Femur (tissue), 1 donor: Measurements from ENCODE around the gene SEC61B.

Experiments used
- DNase-seq: peaks from one replicate; pipeline ENCODE4 v3.0.0-alpha.2; 2017

Gene SEC61B

GRCh38 chr9:99221621-99222415 lies at the start of gene SEC61B, which contains the start of gene ALG2:
Gene SEC61B, plus strand, starts transcription at chr9:99222282. Its CDS starts 82 bp downstream, at chr9:99222364.
Gene ALG2, minus strand, starts transcription at chr9:99221942. Its CDS starts 48 bp downstream, at chr9:99221894.
- peak; percentile 96 for DNase-seq

GRCh38 chr9:99173570-99174504 lies 48.2 kb upstream of the SEC61B start:
- no peak for DNase-seq

GRCh38 chr9:99176527-99177013 lies 45.5 kb upstream of the SEC61B start:
- no peak for DNase-seq

- no peak for DNase-seq
Observed at GRCh38 chr9:99177576-99178366, 44.3 kb upstream of the SEC61B start.

GRCh38 chr9:99178912-99179872 lies 42.9 kb upstream of the SEC61B start:
- no peak for DNase-seq

DNA sequence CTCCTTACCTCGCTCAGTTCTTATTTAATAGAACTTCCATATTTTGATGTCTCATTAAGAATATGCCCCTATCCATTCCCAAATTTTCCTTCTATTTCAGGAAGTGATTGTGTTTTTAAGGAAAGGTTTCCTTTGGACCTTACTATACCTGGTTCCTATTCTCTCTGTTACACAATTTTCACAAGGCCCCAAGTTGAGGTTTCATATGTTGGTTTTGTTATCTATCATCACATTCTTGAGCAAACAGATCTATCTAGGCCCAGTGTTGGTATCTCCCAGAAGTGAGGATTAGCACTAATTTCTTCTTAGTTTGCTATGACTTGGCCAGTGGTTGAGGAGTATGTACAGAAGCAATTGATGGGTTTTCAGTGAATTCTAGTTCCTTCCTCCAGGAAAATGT lies 41.9 kb upstream of the SEC61B start:
- DNase-seq = no peak

DNA sequence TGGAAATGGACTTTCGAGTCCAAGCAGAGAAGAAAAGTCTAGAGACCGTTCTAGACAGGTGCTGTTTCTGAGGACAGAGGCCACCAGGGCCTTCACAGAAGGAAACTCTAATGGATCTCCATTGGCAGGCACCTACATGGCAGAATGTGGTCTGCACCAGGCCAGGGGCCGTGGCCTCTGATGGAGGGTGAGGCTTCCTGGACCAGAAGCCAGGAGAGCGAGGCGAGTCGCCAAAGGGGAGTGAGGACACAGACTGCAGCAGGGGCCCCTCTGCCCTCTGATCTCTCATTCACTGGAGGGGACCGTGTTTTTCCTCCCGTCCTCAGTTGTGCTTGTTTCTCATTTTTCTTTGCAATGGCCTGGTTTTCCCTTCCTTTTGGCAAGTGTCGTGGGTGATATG lies 41.4 kb upstream of the SEC61B start:
- DNase-seq = no peak

GRCh38 chr9:99181206-99181605 lies 40.9 kb upstream of the SEC61B start:
- no peak for DNase-seq

DNA sequence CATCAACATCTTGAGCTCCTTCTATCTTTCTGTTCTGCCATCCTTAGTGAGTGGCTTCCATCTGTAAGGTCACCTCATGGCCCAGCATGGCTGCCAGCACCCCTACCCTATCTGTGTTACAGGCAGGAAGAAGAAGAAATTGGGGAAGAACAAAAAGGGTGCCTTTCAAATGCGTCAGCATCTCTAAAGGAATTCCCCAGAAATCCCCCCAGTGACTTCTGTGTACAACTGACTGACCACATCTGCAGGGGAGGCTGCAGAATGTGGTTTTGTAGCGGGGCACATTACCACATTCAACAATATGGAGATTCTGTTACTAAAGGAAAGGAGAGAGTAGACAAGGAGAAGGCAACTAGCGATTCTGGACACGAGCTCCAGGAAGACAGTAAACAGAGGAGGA lies 40.5 kb upstream of the SEC61B start:
- DNase-seq = no peak

- DNase-seq = no peak
Observed at GRCh38 chr9:99182356-99182755, 39.7 kb upstream of the SEC61B start.

- no peak for DNase-seq
Observed at GRCh38 chr9:99183616-99184015, 38.5 kb upstream of the SEC61B start.

- no peak for DNase-seq
Observed at GRCh38 chr9:99184110-99184474, 38.0 kb upstream of the SEC61B start.

- DNase-seq = peak; percentile 94
Observed at GRCh38 chr9:99184475-99185347, 37.4 kb upstream of the SEC61B start.

GRCh38 chr9:99185348-99185632 lies 36.8 kb upstream of the SEC61B start:
- DNase-seq = no peak

- no peak for DNase-seq
Observed at GRCh38 chr9:99185934-99186333, 36.1 kb upstream of the SEC61B start.

GRCh38 chr9:99187311-99187710 lies 34.8 kb upstream of the SEC61B start:
- DNase-seq = no peak

DNA sequence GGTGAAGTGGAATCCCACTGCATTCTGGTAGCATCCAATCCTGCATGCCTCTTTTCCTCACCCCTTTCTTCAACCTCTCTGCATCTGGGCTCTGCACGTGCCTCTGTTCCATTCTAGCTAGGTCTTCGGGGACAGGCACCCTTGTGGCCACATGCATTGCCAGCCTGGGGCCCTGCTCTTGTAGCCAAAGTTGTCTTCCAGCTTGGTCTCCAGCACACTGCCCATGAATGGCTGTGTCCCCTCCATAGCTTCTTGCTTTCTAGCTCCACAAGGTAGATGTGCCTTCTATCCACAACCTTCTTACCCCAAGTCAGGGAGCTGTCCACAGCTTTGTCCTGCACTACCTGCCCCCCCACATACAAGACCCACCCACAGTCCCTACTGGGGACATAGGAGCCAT lies 32.9 kb upstream of the SEC61B start:
- no peak for DNase-seq

DNA sequence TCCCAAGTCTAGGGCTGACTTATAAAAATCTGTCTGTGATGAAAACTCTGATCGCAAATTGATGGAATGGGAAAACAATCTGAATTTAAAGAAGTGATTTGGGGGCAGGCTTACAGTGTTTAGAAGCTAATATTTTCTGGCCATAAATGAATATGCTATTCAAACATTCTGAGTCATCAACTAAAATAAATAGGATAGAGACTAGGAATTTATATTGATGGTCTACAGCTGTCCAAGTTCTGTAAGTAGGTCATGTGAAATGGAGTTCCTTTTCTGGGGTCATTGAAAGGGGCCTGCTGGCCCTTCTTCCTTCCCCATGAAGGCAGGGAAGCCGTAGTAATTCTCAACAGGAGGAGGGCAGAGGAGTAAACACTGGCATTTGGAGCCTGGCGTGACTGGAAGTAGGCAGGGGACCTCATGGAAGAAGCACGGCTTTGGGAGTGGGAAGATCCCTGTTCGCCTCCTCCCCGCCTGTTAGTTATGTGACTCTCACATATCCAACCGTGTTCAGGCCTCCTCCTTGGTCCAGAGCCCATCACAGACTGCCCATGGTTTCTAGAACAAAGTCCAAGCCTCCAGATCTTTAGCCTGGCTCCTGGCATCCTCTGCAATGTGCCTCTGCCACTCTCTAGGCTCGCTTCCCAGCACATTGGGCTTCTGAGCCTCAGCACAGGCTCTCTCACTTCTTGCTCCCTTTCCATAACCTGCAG lies 32.0 kb upstream of the SEC61B start:
- no peak for DNase-seq

- no peak for DNase-seq
Observed at GRCh38 chr9:99190597-99191283, 31.3 kb upstream of the SEC61B start.
